OCI-LY1 (cell line): ENCODE results near the gene NKX2-1.
"Not testable (repeated sequence)": the region's sequence is repeated elsewhere in the genome, so short reads cannot be mapped to it uniquely, and the experiment has no call there.

Experiments used
- H2AFZ ChIP-seq: fragments of 200-600 bp; sonication (generic), shearing (Covaris generic); 2 replicates; pipeline ENCODE4 v1.6.0; 2014; ENCODE audit warnings: antibody characterized with exemption, mild to moderate bottlenecking, low read length
- H3F3A ChIP-seq: fragments of 200-600 bp; sonication (generic), shearing (Covaris generic); 2 replicates; pipeline ENCODE4 v1.6.0; 2014; ENCODE audit warnings: mild to moderate bottlenecking, antibody characterized with exemption, low read length, moderate library complexity; ENCODE audit not compliant: insufficient read depth
- H3K27ac ChIP-seq: fragments of 200-600 bp; sonication (generic); 2 replicates; pipeline ENCODE4 v1.5.1; 2014; ENCODE audit warnings: low read length, mixed run types, mild to moderate bottlenecking, low read depth; ENCODE audit not compliant: poor library complexity, severe bottlenecking
- H3K27me3 ChIP-seq: fragments of 200-600 bp; sonication (generic); 2 replicates; pipeline ENCODE4 v1.6.0; 2014; ENCODE audit warnings: antibody characterized with exemption, mild to moderate bottlenecking, low read length, moderate library complexity; ENCODE audit not compliant: insufficient read depth
- H3K36me3 ChIP-seq: fragments of 200-600 bp; sonication (generic); 2 replicates; pipeline ENCODE4 v1.6.1; 2014; ENCODE audit warnings: mild to moderate bottlenecking, antibody characterized with exemption, low read length, moderate library complexity, mixed read lengths; ENCODE audit not compliant: insufficient read depth
- H3K4me1 ChIP-seq: fragments of 200-600 bp; sonication (generic); 2 replicates; pipeline ENCODE4 v1.5.1; 2014; ENCODE audit warnings: mild to moderate bottlenecking, low read length, moderate library complexity; ENCODE audit not compliant: insufficient read depth, severe bottlenecking
- H3K4me2 ChIP-seq: fragments of 200-600 bp; sonication (generic), shearing (Covaris generic); 2 replicates; pipeline ENCODE4 v1.6.1; 2014; ENCODE audit warnings: low read length
- H3K4me3 ChIP-seq: fragments of 200-600 bp; sonication (generic); 2 replicates; pipeline ENCODE4 v1.5.1; 2014; ENCODE audit warnings: low read length, low read depth, mild to moderate bottlenecking, mixed read lengths; ENCODE audit not compliant: poor library complexity, severe bottlenecking
- H3K79me2 ChIP-seq: fragments of 200-600 bp; shearing (Covaris generic); 2 replicates; pipeline ENCODE4 v1.6.1; 2016; ENCODE audit warnings: mixed run types, low read length, mixed read lengths; ENCODE audit not compliant: insufficient read depth
- H3K9ac ChIP-seq: fragments of 200-600 bp; sonication (generic), shearing (Covaris generic); 2 replicates; pipeline ENCODE4 v1.6.1; 2014; ENCODE audit warnings: mild to moderate bottlenecking, low read length, mixed read lengths
- H3K9me2 ChIP-seq: fragments of 200-600 bp; sonication (generic), shearing (Covaris generic); 2 replicates; pipeline ENCODE4 v1.6.1; 2014; ENCODE audit warnings: low read depth, mild to moderate bottlenecking, low read length, mixed read lengths
- H3K9me3 ChIP-seq: fragments of 200-600 bp; shearing (Covaris generic); 2 replicates; pipeline ENCODE4 v1.6.1; 2014; ENCODE audit warnings: low read length, mixed read lengths
- H4K20me1 ChIP-seq: fragments of 200-600 bp; sonication (generic), shearing (Covaris generic); 2 replicates; pipeline ENCODE4 v1.6.0; 2016; ENCODE audit warnings: mild to moderate bottlenecking, low read length; ENCODE audit not compliant: insufficient read depth
- EZH2 ChIP-seq: fragments of 200-600 bp; sonication (generic), shearing (Covaris generic); IDR thresholded peaks from 2 replicates; pipeline ENCODE4 v1.8.0; 2017; ENCODE audit warnings: borderline replicate concordance, mixed run types, mild to moderate bottlenecking, antibody characterized with exemption, low read length, moderate library complexity, mixed read lengths
- TF ChIP-seq, protein P1 (sequence below): fragments of 200-600 bp; sonication (generic), shearing (Covaris generic); IDR thresholded peaks from 2 replicates; pipeline ENCODE4 v1.5.1; 2017; ENCODE audit warnings: mild to moderate bottlenecking, antibody characterized with exemption, low read length, moderate library complexity, mixed read lengths

The NKX2-1 gene

DNA sequence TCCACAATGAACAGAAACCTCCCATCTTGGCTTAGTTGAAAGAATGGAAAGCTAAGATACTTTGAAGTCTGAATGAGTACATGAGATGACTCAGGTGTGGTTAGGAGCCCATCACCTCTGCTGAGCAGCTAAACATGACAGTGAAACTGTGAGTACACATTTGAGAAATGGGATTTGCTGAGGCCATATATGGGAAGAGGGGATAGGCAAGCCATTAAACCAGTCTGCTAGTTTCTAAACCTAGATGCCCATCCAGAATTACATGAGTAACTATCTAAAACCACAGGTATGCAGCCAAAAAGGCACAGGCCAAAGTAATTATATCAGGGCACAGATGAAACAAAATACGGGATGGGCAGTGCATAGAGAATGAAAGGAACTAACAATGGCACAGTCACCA, 41.2 kb downstream of the NKX2-1 start:
- no peaks in the 10 kb centered on the region for H3K36me3 ChIP-seq
- no peaks in the 10 kb centered on the region for H3K4me1 ChIP-seq
- H3K4me3 ChIP-seq = no peak overlapping the region
- H4K20me1 ChIP-seq = no peaks in the 10 kb centered on the region
- no peak overlapping the region for H3K9ac ChIP-seq
- H3K9me3 ChIP-seq = no peaks in the 10 kb centered on the region
- no peaks in the 10 kb centered on the region for H3K79me2 ChIP-seq
- no peak overlapping the region for H3K4me2 ChIP-seq
- TF ChIP-seq EZH2 = no peak
- TF ChIP-seq, protein P1, sequence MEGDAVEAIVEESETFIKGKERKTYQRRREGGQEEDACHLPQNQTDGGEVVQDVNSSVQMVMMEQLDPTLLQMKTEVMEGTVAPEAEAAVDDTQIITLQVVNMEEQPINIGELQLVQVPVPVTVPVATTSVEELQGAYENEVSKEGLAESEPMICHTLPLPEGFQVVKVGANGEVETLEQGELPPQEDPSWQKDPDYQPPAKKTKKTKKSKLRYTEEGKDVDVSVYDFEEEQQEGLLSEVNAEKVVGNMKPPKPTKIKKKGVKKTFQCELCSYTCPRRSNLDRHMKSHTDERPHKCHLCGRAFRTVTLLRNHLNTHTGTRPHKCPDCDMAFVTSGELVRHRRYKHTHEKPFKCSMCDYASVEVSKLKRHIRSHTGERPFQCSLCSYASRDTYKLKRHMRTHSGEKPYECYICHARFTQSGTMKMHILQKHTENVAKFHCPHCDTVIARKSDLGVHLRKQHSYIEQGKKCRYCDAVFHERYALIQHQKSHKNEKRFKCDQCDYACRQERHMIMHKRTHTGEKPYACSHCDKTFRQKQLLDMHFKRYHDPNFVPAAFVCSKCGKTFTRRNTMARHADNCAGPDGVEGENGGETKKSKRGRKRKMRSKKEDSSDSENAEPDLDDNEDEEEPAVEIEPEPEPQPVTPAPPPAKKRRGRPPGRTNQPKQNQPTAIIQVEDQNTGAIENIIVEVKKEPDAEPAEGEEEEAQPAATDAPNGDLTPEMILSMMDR = no peak
- H3K27ac ChIP-seq = no peak overlapping the region
- H3K9me2 ChIP-seq = no peaks in the 10 kb centered on the region
- no peaks in the 10 kb centered on the region for H3F3A ChIP-seq
- no peak overlapping the region for H2AFZ ChIP-seq
- H3K27me3 ChIP-seq = no peaks in the 10 kb centered on the region

DNA sequence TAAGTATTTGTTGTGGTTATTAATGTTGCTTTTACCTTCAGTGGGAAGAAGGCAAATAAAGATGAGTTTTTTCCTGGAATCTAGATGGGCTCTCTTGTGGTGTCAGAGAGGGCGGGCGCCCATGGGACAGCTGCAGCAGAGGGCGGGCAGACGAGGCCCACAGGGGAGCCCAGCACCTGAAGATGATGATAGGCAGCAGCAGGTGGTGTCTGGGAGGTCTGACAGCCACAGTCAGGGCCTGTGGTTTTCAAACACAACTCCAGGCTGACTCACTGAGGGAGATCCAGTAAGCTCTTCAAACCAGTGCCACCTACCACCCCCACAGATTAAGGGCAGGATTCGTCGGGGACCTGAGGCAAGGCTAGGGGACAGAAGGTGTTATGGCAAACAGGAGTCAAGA, 42.8 kb downstream of the NKX2-1 start:
- H3K27ac ChIP-seq = no peak overlapping the region
- no peak overlapping the region for H3K4me2 ChIP-seq
- no peak overlapping the region for H2AFZ ChIP-seq
- H3F3A ChIP-seq = no peaks in the 10 kb centered on the region
- no peaks in the 10 kb centered on the region for H3K4me1 ChIP-seq
- H3K9me2 ChIP-seq = no peaks in the 10 kb centered on the region
- H3K4me3 ChIP-seq = no peak overlapping the region
- no peaks in the 10 kb centered on the region for H4K20me1 ChIP-seq
- no peak for TF ChIP-seq EZH2
- TF ChIP-seq, protein P1 = no peak
- no peak overlapping the region for H3K9ac ChIP-seq
- no peaks in the 10 kb centered on the region for H3K79me2 ChIP-seq
- no peaks in the 10 kb centered on the region for H3K27me3 ChIP-seq
- H3K9me3 ChIP-seq = no peaks in the 10 kb centered on the region
- H3K36me3 ChIP-seq = no peaks in the 10 kb centered on the region

GRCh38 chr14:36476061-36476460, 44.0 kb downstream of the NKX2-1 start:
- not testable (repeated sequence) for H3K4me3 ChIP-seq, H3K4me2 ChIP-seq, H3K9me3 ChIP-seq, H3K79me2 ChIP-seq, H3K27me3 ChIP-seq, H4K20me1 ChIP-seq, H3K36me3 ChIP-seq, H3K9me2 ChIP-seq, H3K4me1 ChIP-seq, H3K9ac ChIP-seq, H3F3A ChIP-seq, H3K27ac ChIP-seq, H2AFZ ChIP-seq

DNA sequence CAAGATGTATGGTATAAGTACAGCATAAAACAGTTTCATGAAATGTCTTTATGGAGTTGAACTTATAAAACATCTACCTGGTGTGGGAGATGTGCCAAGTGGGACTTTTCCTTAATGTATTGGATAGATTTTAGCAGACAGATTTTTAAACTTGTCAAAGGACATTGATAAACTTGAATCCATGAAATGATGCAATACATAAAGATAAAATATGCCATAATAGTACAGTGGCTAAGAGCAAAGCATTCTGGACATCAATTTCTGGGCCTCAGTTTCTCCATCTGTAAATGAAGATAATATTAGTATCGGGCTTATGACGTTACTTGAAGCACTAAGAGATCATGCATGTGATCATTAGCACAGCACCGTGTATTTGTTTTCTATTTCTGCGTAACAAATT, 45.4 kb downstream of the NKX2-1 start:
- no peaks in the 10 kb centered on the region for H4K20me1 ChIP-seq
- no peak overlapping the region for H3K27ac ChIP-seq
- H3K36me3 ChIP-seq = no peaks in the 10 kb centered on the region
- TF ChIP-seq, protein P1 = no peak
- TF ChIP-seq EZH2 = no peak
- no peaks in the 10 kb centered on the region for H3F3A ChIP-seq
- H3K9me3 ChIP-seq = no peaks in the 10 kb centered on the region
- H3K79me2 ChIP-seq = no peaks in the 10 kb centered on the region
- no peaks in the 10 kb centered on the region for H3K4me1 ChIP-seq
- H3K9ac ChIP-seq = no peak overlapping the region
- H2AFZ ChIP-seq = no peak overlapping the region
- H3K4me3 ChIP-seq = no peak overlapping the region
- no peak overlapping the region for H3K4me2 ChIP-seq
- H3K9me2 ChIP-seq = no peaks in the 10 kb centered on the region
- no peaks in the 10 kb centered on the region for H3K27me3 ChIP-seq
